Activated CD8-positive, alpha-beta T cell treated with anti-CD3 and anti-CD28 coated beads, Interleukin-2, amount 10 ng/mL, durations not matched to agents 7 days and 5 days (primary cell): Measurements from ENCODE around the gene PIEZO2. TPM values are rescaled to one million over a fixed set of nuclear protein-coding genes. Genes with fewer than 3 reads are reported as not detected.
"Not testable (repeated sequence)": the region's sequence is repeated elsewhere in the genome, so short reads cannot be mapped to it uniquely, and the experiment has no call there.

Source experiments
- ATAC-seq: fragments of 150-1000 bp; cut with Tn5 transposase; one replicate; pipeline ENCODE4 v1.10.0; 2021; ENCODE audit warnings: moderate library complexity
- CTCF ChIA-PET: fragments of 350-600 bp; sonication (Branson Sonifier 250); formaldehyde crosslinking; loops from one replicate; lab custom pipeline; 2021; ENCODE audit warnings: antibody characterized with exemption; lab: Charles Lee
- POLR2A ChIA-PET: fragments of 350-600 bp; sonication (Branson Sonifier 250); formaldehyde crosslinking; loops from one replicate; lab custom pipeline; 2021; ENCODE audit warnings: antibody characterized with exemption; lab: Charles Lee
- DNase-seq: peaks from one replicate; pipeline ENCODE4 v3.0.0-alpha.2; 2020
- H3K27ac Mint-ChIP-seq: one replicate; pipeline ENCODE4 v1.8.0; 2021; ENCODE audit warnings: mild to moderate bottlenecking, mixed read lengths
- H3K27me3 Mint-ChIP-seq: one replicate; pipeline ENCODE4 v1.8.0; 2021; ENCODE audit warnings: low read depth, mixed read lengths
- H3K36me3 Mint-ChIP-seq: one replicate; pipeline ENCODE4 v1.8.0; 2021; ENCODE audit warnings: low read depth, mixed read lengths
- H3K4me1 Mint-ChIP-seq: one replicate; pipeline ENCODE4 v1.8.0; 2021; ENCODE audit warnings: low read depth, mixed read lengths
- H3K4me3 Mint-ChIP-seq: one replicate; pipeline ENCODE4 v1.8.0; 2021; ENCODE audit warnings: mild to moderate bottlenecking, mixed read lengths
- H3K9me3 Mint-ChIP-seq: one replicate; pipeline ENCODE4 v1.8.0; 2022; ENCODE audit warnings: mixed read lengths; ENCODE audit not compliant: insufficient read depth
- total RNA-seq, 2 experiments: library from RNA; stranded (reverse); gene quantifications; one replicate each; pipeline ENCODE4 v1.2.3, GENCODE V29; 2021

PIEZO2 gene
- total RNA-seq, 2 experiments from 2014 or later = not detected

DNA sequence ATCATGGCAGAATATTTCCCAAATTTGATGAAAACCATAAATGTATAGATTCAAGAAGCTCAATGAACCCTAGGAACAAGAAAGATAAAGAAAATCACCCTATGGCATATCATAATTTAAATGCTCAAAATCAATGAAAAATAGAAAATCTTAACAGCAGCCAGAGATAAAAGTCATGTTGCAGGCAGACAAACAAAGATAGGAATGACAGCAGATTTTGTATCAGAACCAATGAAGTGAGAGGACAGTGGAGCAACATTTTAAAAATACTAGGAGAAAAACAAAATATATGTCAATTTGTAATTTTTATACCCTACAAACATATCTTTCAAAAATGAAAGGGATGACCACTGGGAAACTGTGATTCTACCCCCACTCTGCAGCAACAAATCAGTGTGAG, 203.3 kb downstream of the PIEZO2 start:
- ChIA-PET POLR2A (no interaction called here), CTCF (no interaction called here)
- H3K27ac Mint-ChIP-seq = no peak overlapping the region
- no peaks in the 10 kb centered on the region for H3K27me3 Mint-ChIP-seq
- no peaks in the 10 kb centered on the region for H3K36me3 Mint-ChIP-seq
- peaks cover 16% of the 10 kb centered on the region for H3K9me3 Mint-ChIP-seq
- no peak overlapping the region for H3K4me3 Mint-ChIP-seq
- DNase-seq (no peak), ATAC-seq (no peak)
- no peaks in the 10 kb centered on the region for H3K4me1 Mint-ChIP-seq

DNA sequence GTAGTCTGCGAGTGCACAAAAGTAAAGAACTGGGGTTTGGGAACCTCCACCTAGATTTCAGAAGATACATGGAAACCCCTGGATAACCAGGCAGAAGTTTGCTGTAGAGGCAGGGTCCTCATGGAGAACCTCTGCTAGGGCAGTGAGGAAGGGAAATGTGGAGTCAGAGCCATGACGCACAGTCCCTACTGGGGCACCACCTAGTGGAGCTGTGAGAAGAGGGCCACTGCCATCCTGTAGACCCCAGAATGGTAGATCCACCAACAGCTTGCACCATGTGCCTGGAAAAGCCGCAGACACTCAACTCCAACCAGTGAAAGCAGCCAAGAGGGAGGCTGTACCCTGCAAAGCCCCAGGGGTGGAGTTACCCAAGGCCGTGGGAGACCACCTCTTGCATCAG, 206.4 kb downstream of the PIEZO2 start:
- no peaks in the 10 kb centered on the region for H3K36me3 Mint-ChIP-seq
- peaks cover 16% of the 10 kb centered on the region for H3K9me3 Mint-ChIP-seq
- ATAC-seq = no peak
- ChIA-PET POLR2A (no interaction called here), CTCF (no interaction called here)
- H3K4me3 Mint-ChIP-seq = no peak overlapping the region
- no peaks in the 10 kb centered on the region for H3K27me3 Mint-ChIP-seq
- no peak overlapping the region for H3K27ac Mint-ChIP-seq
- no peaks in the 10 kb centered on the region for H3K4me1 Mint-ChIP-seq
- DNase-seq = no peak

DNA sequence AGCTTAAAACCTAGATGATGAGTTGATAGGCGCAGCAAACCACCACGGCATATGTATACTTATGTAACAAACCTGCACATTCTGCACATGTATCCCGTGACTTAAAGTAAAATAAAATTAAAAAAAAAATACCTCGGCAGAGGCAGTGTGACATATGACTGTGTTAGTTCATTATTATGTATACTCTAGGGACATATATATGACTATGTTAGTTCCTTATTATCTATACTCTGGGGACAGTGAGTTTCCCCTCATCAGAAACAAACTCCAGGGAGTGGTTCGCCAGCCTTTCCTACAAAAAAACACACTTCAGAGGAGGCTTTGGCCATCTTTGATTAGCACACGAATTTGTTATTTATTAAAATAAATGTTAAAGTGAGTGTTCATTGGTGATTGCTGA, 209.5 kb downstream of the PIEZO2 start:
- CTCF ChIA-PET = no interaction called here
- DNase-seq (no peak), ATAC-seq (no peak)
- Mint-ChIP-seq H3K36me3 (no peaks in the 10 kb centered on the region), H3K4me1 (no peaks in the 10 kb centered on the region), H3K9me3 (peaks cover 4% of the 10 kb centered on the region), H3K27ac (no peak overlapping the region), H3K27me3 (no peaks in the 10 kb centered on the region), H3K4me3 (no peak overlapping the region)
- POLR2A ChIA-PET = no interaction called here

DNA sequence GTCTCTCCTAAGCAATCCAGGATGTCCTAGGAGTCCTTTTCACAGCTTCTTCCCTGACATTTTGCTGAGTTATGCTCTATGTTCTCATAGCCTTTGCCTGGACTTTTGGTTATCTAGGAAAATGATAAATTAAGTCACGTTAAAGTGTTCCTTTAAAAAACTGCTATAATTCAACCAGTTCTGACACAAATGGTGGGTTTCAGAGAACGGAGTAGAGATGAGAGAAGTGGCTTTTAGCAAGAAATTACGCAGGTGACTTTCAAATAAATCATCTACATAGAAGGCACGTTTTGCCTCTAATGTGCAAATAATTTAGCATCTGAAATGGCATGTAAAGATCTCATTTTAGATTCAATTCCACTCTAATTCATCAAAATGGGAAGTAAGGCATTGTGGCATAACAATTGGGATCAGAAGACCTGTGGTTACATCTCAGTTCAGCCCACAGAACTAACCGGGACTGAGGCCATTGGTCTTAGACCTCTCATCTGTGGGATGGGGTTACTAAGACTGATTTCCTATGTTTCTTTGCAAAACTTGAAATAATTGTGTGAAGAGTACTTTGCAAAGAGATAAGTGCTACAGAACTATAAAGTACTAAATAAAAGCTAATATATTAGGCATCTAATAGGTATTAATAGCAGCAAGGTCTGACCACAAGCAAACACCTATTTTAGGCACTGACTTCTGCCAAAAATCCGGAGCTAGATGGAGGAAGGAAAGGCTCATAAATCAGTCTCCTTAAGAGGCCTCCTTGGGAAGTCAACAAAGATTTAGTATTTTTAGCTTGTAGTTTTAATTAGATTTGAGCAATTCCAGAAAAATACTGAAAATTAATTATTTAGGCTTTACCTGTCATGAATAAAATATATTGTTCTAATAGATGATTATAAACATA, 211.4 kb downstream of the PIEZO2 start:
- DNase-seq = no peak
- no peaks in the 10 kb centered on the region for H3K36me3 Mint-ChIP-seq
- ChIA-PET CTCF (no interaction called here), POLR2A (no interaction called here)
- no peaks in the 10 kb centered on the region for H3K27me3 Mint-ChIP-seq
- no peak overlapping the region for H3K4me3 Mint-ChIP-seq
- no peaks in the 10 kb centered on the region for H3K9me3 Mint-ChIP-seq
- no peak overlapping the region for H3K27ac Mint-ChIP-seq
- no peaks in the 10 kb centered on the region for H3K4me1 Mint-ChIP-seq
- no peak for ATAC-seq

DNA sequence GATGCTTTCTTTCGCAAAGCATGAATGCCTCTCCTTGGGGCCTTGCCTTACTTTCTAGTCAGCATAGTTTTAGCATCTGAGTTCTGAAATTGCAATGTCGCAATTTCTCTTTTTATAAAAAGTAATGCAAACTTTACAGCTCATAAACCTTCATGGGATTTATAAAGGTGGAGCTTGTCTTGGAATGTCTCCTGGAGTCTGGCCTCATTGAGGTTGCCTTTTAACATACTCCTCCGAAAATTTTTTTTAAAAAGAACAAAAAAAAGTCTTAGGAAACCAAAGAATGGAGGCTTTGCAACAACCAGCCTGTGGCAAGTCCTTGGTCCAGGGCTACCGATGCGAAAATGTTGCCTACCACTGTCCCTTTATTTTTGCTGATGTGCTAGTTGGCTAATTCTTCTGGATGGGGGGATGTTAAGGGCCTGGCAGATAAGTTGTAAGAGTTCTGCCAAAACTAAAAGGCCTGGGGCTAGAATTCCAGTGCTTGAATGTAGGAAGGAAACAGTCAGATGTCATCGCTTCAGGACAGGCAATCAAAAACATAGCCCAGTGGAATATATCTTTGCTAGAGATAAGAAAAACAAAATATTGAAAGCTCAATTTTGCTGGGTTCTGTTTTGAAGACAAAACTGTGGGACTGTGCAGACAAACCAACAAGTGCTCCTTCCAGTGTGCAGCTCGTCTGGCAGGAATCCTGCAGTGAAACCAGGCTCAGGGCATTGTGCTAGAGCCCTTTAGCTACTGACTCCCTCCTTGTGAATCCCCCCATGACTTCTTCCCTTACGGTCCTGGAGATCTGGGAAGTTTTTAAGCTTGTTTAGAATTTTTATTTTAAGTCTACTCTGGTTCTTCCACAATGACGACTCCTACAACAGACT, 213.0 kb downstream of the PIEZO2 start:
- H3K27me3 Mint-ChIP-seq = no peaks in the 10 kb centered on the region
- CTCF ChIA-PET = no interaction called here
- no peaks in the 10 kb centered on the region for H3K36me3 Mint-ChIP-seq
- no peak overlapping the region for H3K4me3 Mint-ChIP-seq
- POLR2A ChIA-PET = no interaction called here
- H3K27ac Mint-ChIP-seq = no peak overlapping the region
- ATAC-seq = no peak
- H3K9me3 Mint-ChIP-seq = no peaks in the 10 kb centered on the region
- no peak for DNase-seq
- no peaks in the 10 kb centered on the region for H3K4me1 Mint-ChIP-seq

DNA sequence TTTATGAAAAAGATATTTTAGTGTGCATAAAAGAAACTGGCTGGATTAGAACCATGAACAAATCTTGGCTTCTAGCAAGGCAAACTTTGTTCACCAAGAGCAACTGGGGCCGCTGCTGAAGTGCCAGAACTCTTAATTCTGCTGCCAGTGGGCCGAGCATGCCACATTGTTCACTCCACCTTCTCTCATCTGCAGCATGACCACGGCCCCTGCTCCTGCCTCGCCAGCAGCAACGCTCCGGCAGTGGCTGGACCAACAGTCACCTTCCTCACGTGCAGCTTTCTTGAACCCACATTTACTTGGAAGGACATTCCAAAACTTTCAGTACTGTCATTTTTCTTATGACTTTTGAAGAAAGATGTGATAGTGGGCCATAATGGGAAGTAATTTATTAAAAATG, 213.8 kb downstream of the PIEZO2 start:
- no peak overlapping the region for H3K4me3 Mint-ChIP-seq
- no peaks in the 10 kb centered on the region for H3K4me1 Mint-ChIP-seq
- CTCF ChIA-PET = no interaction called here
- H3K9me3 Mint-ChIP-seq = no peaks in the 10 kb centered on the region
- ATAC-seq (no peak), DNase-seq (no peak)
- POLR2A ChIA-PET = no interaction called here
- H3K27ac Mint-ChIP-seq = no peak overlapping the region
- no peaks in the 10 kb centered on the region for H3K27me3 Mint-ChIP-seq
- H3K36me3 Mint-ChIP-seq = no peaks in the 10 kb centered on the region

DNA sequence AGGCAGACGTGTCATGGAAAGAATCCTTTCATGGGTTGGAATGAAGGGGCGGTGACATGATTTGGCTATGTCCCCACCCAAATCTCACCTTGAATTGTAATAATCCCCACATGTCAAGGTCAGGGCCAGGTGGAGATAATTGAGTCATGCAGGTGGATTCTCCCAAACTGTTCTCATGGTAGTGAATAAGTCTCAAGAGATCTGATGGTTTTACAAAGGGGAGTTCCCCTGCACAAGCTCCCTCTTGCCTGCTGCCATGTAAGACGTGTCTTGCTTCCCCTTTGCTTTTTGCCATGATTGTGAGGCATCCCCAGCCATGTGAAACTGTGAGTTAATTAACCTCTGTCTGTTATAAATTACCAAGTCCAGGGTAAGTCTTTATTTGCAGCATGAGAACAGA, 215.7 kb downstream of the PIEZO2 start:
- H3K36me3 Mint-ChIP-seq, H3K27ac Mint-ChIP-seq, CTCF ChIA-PET: not testable (repeated sequence)

DNA sequence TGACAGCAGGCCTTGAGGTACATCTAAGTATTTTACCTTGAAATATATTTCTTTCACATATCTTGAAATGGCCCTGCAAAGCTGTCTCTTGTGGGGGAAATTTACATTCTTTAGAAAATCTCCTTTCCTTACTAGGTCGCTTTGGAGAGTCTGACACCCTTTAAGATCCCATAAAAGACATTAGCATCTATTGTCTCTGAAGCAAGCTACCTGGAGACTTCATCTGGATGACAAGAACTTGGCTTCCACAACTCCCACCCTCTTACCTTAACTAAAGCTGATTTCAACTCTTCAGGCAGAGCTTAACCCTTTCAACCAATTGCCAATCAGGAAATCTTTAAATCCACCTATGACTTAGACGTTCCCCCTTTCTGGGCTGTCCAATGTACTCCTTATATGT, 219.3 kb downstream of the PIEZO2 start:
- Mint-ChIP-seq H3K36me3 (no peaks in the 10 kb centered on the region), H3K27ac (no peak overlapping the region), H3K4me1 (no peaks in the 10 kb centered on the region), H3K9me3 (no peaks in the 10 kb centered on the region), H3K27me3 (no peaks in the 10 kb centered on the region), H3K4me3 (no peak overlapping the region)
- CTCF ChIA-PET = no interaction called here
- ATAC-seq (no peak), DNase-seq (no peak)
- POLR2A ChIA-PET = no interaction called here

More for the DNA sequence above, 215.7 kb downstream of the PIEZO2 start:
- ATAC-seq, H3K27me3 Mint-ChIP-seq, POLR2A ChIA-PET, H3K4me1 Mint-ChIP-seq, H3K4me3 Mint-ChIP-seq, H3K9me3 Mint-ChIP-seq, DNase-seq: not testable (repeated sequence)

DNA sequence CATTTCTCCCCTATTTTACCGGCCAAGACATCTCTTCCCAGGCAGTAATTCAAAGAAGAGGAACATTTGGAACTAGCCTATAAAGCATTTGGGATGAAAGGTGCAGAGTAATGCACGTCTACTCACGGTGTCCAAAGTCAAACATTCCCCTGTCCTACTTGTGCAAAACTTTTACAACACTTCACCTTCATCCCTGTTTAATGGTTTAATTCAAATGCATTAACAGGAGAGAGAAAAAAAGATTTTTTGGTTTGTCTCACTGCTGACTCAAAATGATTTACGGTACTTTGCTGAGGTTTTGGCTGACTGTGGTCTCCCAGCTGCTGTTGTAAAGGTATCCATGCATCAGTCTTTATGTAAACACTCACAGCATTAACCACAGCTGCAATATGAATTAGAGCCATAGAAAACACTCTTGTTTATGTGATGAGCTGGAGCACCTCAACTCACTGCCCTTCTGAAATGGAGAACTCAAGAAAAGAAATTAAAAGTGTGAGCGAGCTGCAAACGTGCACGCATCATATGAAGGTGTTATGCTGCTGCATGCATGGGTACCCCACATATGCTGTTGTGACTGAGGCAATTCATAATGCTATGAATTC, 220.5 kb downstream of the PIEZO2 start:
- Mint-ChIP-seq H3K36me3 (no peaks in the 10 kb centered on the region), H3K27ac (no peak overlapping the region), H3K27me3 (no peaks in the 10 kb centered on the region), H3K9me3 (no peaks in the 10 kb centered on the region), H3K4me3 (no peak overlapping the region), H3K4me1 (no peaks in the 10 kb centered on the region)
- no peak for DNase-seq
- no peak for ATAC-seq
- CTCF ChIA-PET = no interaction called here
- POLR2A ChIA-PET = no interaction called here

DNA sequence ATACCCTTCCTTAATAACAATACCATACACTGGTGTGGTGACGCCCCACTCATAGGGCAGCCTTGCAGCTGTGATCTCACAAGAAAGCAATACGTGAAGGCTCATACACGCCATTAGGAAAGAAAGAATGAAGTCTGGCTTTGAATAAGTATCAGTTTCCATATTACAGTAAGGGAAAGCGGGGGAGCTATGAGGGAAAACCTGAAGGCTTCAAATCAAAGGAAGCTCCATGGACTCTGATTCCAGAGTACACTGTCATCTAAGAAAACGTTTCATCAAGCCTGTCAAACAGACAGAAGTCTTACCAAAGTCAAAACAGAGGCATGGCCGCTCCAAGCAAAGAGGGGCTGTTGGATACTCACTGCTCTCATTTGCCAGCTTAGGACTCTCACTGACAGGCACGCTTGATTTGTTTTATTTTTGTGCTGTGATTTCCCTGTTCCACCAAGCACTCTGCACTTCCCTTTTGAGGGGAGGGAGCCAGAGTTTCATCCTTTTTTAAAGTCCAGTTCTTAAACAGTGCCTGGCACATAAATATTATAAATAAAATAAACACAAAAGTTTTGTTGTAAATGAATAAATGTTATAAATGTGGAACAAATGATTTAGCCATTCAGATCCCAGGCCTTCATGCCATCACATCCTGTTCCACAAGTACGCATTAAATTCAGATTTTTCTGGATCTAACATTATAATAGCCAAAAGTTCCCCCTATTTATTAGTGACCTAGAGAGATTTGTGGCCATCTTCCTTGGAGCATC, 221.2 kb downstream of the PIEZO2 start:
- H3K27ac Mint-ChIP-seq = no peak overlapping the region
- no peak for ATAC-seq
- H3K4me3 Mint-ChIP-seq = no peak overlapping the region
- no peaks in the 10 kb centered on the region for H3K27me3 Mint-ChIP-seq
- H3K9me3 Mint-ChIP-seq = no peaks in the 10 kb centered on the region
- H3K36me3 Mint-ChIP-seq = no peaks in the 10 kb centered on the region
- H3K4me1 Mint-ChIP-seq = no peaks in the 10 kb centered on the region
- CTCF ChIA-PET = no interaction called here
- no peak for DNase-seq
- POLR2A ChIA-PET = no interaction called here

DNA sequence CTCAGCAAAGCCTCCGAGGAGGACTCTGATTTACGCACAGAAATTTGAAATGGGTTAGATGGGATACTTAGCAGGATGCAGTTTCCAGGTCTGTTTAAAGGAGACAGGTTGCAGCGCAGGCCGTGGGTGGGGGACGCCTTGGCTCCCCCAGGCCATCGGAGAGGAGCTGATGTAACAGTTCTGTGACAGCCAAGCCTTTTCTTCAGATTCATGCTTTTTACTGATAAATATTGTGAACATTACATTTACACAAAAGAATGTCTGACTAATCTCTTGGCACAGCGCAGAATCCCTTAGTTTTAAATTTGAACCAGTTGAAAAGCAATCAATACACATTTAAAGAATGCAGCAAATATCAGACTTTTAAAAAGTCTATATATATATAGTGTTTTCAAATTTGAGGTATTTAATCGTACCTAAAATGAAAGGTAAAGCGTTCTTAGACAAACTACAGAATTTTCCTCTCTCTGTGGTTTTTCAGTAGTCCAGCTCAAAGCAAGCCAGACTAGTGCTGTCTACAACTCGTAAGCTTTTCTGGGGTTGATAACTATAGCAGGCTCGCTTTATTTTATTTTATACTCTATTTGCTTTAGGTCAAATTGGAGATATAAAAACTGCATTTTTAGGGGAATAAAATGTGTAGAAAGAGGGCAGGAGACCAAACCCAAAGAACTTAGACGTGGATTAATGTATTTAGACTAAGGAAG, 221.9 kb downstream of the PIEZO2 start:
- Mint-ChIP-seq H3K27ac (no peak overlapping the region), H3K4me1 (no peaks in the 10 kb centered on the region), H3K9me3 (no peaks in the 10 kb centered on the region), H3K27me3 (no peaks in the 10 kb centered on the region), H3K4me3 (no peak overlapping the region), H3K36me3 (no peaks in the 10 kb centered on the region)
- no peak for DNase-seq
- POLR2A ChIA-PET = no interaction called here
- no peak for ATAC-seq
- CTCF ChIA-PET = no interaction called here
